SU-DHL-6 (cell line): ENCODE data around the gene NPIPB6.

ENCODE experiments used
- EZH2phosphoT487 ChIP-seq: fragments of 200-600 bp; sonication (generic), shearing (Covaris generic); conservative IDR thresholded peaks from 2 replicates; pipeline ENCODE4 v1.6.1; 2018; ENCODE audit warnings: mild to moderate bottlenecking, antibody characterized with exemption, low read length, moderate library complexity, mixed read lengths
- TF ChIP-seq, protein P1 (sequence below): fragments of 200-600 bp; sonication (generic); IDR thresholded peaks from one replicate; pipeline ENCODE4 v1.5.1; 2017; ENCODE audit warnings: antibody characterized with exemption, mild to moderate bottlenecking, low read length, moderate library complexity; ENCODE audit not compliant: insufficient read depth, poor library complexity, severe bottlenecking

DNA sequence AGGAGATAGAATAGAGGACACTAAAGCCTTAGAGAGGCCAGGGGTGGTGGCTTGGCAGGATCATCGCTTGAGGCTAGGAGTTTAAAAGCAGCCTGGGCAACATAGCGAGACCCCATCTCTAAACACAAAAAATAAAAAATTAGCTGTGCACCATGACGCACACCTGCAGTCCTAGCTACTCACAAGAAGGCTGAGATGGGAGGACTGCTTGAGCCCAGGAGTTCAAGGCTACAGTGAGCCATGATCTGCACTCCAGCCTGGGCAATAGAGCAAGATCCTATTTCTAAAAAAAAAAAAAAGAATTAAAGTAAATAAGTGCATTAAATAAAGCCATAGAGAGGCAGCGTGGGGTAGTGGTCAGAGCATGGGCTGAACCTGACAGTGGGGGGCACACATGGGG lies 51.9 kb downstream of the NPIPB6 start:
- TF ChIP-seq, protein P1, sequence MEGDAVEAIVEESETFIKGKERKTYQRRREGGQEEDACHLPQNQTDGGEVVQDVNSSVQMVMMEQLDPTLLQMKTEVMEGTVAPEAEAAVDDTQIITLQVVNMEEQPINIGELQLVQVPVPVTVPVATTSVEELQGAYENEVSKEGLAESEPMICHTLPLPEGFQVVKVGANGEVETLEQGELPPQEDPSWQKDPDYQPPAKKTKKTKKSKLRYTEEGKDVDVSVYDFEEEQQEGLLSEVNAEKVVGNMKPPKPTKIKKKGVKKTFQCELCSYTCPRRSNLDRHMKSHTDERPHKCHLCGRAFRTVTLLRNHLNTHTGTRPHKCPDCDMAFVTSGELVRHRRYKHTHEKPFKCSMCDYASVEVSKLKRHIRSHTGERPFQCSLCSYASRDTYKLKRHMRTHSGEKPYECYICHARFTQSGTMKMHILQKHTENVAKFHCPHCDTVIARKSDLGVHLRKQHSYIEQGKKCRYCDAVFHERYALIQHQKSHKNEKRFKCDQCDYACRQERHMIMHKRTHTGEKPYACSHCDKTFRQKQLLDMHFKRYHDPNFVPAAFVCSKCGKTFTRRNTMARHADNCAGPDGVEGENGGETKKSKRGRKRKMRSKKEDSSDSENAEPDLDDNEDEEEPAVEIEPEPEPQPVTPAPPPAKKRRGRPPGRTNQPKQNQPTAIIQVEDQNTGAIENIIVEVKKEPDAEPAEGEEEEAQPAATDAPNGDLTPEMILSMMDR, result no peak
- TF ChIP-seq EZH2phosphoT487, result no peak
